ENCODE data around the gene WDFY2.

The WDFY2 gene

DNA sequence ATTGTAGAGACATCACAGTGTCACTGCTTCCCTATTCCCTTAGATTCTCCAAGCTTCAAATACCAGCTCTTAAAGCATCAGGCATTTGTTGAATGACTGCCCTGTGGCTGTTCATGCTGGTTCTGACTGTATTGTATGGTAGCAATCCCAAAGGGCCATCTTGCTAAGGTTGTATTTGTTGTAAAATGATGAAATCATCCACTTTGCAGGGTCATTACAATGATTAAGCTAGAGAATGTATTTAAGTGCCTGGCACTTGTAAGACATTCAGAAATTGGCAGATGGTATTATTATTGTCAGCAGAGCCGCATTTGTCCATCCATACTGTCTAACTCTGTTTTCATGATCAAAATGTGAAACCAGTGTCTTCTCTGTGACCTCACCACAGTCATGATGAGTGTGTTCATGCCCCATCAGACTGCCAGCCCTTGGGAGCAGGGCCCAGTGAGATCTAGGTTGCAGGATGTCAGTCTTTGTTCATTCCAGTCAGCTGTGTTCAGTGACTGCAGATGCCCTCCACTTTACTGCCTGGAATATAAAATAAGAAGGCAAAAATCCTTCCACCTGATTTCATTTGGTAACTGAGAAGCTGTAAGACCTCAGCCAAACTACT, 133.6 kb downstream of the WDFY2 start:
- DNase-seq = no peak

DNA sequence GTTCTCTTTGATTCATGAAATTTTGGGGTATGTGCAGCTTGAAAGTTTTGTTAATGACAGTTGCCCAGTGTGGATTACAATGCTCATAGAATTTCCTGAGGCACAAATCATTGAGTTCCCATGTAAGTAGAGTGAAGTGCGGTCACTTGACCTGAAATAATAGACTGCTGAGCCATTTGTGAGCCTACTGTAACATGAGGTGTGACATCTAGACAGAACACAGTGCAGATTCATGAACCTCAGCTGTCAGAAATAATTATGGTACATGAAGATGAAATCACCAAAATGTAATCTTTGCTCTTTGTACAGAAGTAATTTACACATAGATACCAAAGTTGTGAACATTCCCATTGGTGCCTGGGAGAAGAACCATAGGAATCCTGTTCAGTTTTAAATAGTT, 135.1 kb downstream of the WDFY2 start:
- DNase-seq = no peak

DNA sequence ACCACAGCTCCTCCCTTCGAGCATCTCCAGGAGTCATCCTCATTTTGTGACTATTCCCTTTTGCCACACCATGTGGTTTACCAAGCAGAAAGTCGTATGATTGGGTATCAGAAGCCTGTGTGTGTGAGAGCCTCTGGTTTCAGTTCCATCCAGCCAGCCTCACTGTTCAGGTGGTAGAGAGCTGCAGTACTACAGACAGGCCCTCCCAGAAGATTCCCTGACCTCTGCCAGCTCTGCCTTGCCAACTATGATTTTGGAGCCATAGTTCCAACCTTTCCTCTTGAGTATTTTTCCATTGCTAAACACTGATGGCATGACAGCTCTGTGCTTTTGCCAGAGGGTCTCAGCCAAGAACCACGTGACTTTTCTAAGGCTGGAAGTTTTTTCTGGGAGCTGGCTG, 137.2 kb downstream of the WDFY2 start:
- no peak for DNase-seq

DNA sequence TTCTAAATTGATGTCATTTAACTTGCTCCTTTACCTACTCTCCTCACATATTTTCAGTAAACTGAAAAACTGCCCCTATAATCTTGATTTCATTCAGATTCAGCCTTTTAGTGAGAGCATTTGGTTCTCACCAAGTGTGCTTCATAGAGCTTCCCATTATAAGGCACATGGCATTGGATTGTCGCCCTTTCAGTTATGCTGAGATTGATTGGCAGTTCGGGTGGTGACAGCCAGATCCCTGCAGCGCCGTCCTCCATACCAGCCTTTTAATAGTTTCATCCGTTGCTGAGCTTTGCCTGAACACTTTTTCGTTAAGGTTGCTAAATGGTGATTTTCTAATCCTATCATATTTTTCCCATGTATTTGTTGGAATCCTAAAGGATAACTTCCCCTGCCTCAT, 139.3 kb downstream of the WDFY2 start:
- no peak for DNase-seq

DNA sequence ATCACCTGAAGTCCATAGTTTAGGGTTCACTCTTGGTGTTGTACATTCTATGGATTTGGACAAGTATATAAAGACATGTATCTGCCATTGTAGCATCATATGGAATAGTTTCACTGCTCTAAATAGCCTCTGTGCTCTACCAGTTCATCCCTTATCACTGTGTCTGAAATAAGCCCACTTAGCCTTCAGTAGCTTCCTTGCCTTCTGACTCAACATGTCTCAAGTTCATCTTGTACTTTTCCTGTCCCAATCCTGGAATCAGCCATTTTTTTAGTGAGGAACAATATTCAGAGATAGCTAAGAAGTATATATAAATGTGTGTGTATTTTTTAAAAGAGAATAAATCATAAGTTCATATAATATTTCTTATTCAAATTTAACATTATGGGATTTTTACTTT, 140.5 kb downstream of the WDFY2 start:
- no peak for DNase-seq

DNA sequence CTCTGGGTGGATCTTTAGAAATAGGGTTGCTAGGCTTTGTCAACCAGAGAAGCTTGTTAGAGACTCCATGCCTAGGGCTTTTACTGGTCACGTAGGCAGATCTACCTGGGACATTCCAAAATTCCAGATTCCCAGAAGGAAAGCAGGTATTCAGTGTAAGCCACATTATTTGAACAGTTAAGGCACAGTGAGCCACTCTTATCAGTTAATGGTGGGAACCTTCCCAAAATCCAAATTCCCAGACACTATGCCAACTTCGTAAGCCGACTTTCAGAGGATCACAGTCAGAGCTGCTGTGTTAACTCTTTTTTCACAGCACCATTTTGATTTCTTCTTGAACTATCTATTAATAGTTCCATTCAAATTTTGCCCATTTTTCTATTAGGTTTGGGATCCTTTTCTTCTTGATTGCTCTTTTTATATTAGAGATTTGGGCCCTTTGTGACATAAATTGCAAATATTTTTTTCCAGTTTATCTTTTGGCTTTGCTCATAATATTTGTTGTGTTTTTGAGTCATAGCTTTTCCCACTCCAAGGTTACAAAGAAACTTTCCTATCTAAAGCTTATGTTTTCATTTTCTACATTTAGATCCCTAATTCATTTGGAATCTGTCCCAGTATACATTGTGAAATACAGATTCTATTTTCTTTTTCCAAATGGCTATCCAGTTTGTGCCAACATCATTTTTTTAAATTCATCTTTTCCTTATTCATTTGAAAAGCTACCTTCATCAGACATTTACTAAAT, 142.4 kb downstream of the WDFY2 start:
- no peak for DNase-seq

DNA sequence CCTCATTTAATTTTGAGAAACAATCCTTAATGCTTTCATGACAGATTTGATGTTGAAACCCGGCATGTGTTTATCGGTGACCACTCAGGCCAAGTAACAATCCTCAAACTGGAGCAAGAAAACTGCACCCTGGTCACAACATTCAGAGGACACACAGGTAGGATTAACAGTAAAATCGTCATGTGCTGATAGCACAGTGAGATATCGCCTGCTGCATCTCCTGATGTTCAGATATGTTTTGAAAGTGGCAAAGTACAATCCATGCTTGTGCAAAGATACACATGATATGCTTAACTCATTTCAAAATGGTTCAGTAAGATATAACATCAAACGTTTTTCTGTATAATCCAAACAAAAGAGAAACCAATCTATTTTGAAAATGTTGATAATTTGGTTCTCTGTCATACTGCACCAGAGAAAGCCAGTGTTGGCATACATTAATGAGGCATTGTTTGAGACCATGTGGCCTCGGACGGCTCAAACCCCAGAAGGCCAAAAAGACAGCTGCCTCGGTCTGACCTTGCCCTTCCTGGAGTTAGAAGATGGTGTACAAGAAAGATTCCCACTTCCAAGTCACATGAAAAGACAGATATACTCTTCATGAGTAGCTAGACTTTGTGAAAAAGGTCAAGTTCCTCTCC, 143.5 kb downstream of the WDFY2 start:
- no peak for DNase-seq

DNA sequence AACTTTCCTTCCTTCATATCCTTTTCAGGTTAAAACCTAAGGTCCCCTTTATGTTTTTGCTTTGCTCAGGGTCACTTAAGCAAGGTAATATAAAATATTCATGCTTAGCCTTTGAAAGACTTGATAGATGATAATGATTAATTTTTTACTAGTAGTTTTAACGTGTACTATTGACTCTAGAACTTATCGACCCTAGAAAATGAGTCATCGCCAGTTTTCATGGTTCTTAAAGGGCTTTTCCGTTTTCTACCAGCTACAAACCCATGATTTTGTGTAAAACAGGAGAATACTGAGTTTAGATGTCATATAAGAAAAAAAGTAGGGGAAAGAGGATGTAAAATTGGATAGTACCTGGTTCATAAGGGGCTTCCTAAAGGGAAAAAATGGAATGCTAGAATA, 144.0 kb downstream of the WDFY2 start:
- DNase-seq = no peak

DNA sequence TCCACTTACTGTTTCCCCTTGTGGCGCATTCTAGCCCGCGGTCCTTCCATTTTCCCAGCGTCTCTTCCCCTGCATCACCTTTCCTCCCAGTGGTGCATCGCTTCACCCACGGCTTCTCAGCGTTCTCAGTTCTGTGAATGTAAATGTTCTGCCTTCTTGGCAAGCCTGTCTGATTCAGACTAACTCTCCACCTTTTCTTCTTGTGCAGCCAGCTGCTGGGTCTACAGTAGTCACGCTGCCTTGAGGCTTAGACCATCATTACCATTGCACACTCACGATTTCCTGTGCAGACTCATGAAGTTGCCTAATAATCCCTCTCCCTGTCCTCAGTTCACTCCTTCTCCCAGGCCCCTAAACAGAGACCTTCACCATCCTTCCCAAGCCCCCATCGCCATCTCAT, 144.7 kb downstream of the WDFY2 start:
- no peak for DNase-seq

DNA sequence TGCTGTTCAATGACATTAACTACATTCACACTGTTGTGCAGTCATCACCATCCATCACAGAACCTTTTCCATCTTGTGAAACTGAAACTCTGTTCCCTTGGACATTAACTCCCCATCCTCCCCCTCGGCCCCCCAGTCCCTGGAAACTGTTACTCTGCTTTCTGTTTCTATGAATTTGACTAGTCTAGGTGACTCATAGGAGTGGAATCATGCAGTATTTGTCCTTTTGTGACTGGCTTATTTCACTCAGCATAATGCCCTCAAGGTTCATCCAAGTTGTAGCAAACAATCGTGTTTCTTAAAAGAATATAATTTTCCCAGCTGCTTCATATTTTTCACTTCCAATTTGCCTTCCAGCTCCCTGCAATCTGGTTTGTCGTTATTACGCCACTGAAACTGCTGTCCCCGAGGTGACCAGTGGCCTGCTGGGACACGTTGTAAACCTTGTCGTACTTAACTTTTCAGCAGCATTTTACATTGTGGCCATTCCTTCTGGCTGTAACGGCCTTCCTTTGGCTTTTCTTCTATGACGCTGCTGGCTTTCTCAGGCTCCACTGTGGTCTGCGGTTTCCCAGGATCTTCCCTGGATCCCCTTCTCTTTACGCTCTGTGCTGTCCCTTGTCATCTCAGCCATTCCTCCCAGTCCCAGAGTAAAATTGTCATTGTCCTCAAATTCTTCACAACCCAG, 145.7 kb downstream of the WDFY2 start:
- no peak for DNase-seq

DNA sequence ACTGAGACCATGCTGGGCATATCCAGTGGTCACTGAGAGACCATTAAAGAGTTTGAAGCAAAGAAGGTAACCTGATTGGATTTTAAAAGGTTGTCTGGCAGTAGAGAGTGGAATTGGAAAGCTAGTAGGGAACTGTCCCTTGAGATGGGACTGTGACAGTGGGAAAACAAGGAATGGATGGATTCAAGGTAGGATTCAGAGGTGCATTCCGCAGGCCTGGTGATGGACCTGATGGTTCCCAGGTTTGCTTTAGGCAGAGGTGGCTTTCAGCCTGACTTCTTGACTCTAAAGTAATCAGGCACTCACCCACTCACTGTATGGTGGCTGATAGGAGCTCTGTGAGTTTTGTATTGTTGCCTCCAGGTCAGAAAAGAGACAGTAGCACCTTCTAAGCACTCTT, 146.7 kb downstream of the WDFY2 start:
- DNase-seq = no peak

DNA sequence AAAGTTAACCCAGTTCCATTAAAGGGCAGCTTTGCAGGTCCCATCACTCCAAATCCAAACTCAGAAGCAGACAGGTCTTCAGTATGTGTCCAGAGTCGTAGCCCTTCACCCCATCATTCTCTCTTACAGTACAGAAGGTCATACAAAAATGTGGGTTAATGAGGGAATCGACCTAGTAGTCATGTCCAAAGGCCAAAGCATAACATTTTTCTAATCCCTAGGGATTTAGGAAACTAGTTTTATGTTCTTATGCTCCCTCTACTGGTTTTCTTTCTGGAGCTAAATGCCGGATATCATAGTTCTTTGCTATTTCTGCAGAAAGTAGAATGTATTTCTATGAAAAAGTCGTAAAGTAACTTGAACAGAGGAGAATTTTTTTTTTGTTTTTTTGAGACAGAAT, 147.5 kb downstream of the WDFY2 start:
- no peak for DNase-seq

DNA sequence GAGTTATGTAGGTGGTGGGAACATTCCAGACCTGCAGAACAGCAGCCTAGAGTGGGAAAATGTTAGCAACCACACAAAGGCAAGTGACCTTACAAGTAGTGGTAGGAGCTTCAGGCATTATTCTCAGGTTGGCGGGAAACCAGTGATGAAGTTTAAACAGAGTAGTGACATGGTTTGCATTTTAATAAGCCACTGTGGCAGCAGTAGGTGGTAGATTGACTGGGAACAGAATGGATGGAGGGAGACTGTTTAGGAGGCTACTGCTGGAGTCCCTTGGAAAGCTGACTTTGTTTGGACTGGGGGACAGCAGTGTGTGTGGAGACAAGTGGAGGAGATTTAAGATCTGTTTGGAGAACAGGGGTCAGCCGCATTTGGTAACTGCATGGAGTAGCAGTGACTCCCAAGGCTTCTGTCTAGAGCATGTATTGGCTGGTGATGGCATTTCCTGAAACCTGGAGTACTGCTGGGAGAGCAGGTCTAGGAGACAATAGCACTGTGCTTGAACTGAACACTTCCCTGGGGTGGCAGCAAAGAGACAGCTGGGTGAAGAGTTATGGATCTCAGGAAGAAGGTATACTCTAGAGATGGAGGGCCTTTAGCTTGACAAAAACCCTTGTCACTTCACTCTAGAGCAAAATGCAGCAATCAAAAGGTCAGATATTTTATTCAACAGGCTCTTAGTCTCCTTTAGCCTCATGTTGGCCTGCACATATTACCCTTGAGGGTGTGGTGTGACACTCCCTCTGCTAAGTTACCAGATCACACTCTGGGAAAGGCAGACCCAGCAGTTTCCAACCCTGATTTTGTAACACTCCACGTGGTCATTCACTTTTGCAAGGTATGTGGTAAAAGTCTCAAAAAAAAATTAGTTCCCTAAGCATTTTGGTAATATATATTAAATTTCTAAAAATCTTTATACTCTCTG, 149.4 kb downstream of the WDFY2 start:
- no peak for DNase-seq

DNA sequence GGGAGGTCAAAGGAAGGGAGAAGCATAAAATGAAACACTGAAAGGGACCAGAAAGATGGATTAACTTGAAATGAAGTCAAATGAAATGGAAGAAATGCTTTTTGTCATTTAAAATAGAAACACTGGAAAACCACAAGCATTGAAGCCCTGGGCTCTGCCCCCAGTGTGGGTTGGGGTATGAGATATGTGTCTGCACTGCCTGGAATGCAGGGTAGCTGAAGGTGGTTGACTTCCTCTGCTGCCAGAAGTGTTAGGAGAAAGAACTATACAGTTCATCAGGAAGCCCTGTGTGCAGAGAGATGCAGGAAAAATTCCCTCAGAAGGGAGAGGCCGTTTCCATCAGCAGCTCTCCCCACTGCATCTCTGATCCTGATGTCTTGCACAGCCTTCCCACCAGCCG, 150.5 kb downstream of the WDFY2 start:
- DNase-seq = no peak

DNA sequence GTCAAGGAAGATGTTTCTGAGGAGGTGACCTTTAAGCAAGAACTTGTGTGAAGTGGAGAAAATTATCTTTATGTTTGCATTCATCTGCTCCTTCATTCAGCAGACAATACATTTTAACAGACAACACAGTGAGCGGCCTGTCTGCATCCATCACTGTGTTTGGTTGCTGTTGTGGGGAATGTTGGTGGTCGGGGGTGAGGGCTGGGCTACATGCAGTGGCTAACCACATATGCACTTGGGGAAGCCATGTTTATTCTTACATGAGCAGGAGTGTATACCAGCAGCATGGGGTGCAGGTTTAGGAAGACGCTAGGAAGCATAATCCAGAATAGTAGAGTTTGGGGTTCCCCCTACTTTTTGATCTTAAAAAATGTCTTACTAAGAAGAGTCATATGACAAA, 153.3 kb downstream of the WDFY2 start:
- DNase-seq = no peak

DNA sequence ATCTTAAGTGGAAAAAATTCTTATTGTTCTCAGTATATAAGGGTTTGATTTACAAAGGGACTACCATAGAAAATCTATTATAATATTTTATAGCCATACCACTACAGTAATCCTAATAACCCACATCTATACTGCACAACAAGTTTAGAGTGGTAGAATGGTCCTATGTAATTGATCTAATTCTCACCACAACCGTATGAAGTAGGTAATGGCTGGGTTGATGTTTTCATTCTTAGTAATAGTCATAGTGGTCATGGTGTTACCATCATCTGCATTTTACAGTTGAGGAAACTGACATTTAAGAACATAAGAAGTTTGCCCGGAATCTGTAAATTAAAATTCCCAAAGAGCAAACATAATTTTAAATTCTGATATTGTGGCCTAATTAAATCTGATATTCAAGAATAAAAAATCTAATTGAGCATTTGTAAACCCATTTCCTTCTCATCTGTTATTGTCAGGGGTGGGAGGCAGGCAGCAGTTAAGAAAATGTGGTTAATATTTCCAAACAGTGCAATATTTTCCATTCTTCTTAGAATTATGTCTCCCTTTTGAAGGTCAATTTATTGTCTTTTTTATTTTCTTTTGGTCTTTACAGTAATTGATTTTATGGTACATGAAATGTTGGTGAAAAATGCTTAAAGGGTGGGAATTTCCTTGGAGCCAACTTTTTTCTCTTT, 154.1 kb downstream of the WDFY2 start:
- DNase-seq = no peak

DNA sequence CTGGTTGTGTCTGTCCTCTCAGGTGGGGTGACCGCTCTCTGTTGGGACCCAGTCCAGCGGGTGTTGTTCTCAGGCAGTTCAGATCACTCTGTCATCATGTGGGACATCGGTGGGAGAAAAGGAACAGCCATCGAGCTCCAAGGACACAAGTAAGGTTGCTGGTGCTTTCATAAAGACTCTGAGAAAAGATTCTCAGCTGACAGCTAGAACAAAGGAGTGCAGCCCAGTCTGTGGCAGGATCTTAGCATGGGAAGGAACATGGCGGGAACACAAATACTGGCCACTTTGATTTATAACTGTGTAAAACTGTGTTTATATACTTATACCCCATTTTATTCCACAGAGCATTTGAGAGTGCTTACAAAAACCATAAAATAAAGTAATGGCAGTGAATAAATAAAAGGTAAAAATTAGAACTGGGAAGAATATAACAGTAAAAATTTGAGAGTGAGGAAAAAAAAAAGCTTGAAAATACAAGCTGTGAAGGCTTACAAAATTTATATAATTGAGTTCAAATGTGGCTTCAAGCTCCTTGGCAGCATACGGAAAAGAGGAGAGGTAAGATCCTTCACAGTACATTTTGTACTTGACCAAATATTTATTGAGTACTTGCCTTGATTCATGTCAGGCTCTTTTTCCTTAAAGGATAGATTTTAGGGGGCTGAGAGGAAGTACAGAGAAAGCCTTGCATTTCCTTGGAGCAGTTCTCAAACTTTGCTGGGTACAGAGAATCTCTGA, 154.9 kb downstream of the WDFY2 start:
- DNase-seq = no peak

DNA sequence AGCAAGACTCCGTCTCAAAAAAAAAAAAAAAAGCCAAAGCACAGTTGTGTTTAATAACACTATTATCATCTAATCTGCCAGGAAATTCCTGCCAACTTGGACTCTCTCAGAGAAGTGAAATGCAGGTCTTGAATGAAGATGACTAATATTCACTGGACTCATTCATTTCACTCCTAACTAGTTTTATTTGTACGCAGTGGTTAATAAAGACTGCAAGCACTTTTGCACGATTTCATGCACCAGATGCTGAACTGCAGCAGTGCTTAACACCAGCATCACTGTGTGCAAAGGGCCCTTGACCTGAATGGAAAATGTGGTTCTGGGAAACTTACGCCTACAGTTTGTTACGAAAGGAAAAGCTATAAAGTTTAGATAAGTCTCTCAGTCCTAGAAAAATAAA, 156.4 kb downstream of the WDFY2 start:
- DNase-seq = no peak

DNA sequence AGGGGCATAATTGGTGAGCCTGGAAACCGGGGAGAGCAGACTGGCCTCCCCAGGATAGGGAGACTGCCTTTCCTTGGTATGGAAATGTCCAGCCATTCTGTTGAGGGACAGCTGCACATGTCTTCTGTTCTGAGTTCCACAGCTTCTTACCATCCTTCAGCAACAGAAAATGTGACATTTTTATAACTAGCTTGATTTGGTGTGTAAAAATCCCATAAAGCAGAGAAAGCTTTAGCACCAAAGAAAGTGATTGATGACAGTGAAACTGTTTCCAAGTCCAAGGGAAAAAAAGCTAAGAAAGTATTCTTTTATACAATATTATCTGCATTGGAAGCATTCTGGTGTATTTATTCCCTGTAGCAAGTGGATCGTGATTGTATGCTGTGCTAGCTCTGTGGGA, 157.8 kb downstream of the WDFY2 start:
- DNase-seq = no peak

DNA sequence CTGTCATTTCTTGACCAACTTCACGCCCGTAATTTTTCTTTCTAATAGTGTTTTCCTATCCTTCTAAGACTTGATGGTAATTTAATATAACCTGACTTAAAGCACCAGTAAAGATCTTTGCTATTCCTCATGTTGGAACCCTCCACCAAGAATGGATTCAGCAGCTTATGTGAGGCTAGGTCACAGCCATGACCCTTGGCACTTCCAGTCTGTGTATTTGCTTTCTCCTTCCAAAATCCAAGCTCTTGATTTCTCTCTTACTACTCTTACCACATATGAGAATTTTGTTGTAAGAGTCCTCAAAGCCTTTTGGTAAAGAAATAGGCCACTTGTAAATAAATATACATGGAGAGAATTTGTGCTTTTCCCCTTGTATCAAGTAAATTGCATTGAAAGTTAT, 158.3 kb downstream of the WDFY2 start:
- DNase-seq = no peak

DNA sequence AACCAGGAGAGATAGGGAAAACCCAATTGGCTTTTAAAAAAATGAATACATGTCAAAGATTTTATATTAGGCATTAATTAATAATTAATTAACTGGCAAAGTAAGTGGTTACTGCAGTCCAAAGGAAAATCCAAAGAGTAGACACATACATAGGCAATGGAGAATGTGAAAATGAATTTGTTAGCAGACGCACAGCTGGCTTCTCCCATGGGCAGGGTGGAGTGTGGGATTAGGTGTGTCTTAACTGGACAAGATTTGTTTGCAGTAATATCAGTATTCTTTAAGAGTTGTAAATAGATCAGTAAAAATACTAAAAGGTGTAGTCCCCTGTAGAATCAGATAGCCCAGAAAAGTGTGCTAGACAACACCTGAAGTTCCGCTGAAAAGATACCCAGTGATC, 161.0 kb downstream of the WDFY2 start:
- DNase-seq = no peak

DNA sequence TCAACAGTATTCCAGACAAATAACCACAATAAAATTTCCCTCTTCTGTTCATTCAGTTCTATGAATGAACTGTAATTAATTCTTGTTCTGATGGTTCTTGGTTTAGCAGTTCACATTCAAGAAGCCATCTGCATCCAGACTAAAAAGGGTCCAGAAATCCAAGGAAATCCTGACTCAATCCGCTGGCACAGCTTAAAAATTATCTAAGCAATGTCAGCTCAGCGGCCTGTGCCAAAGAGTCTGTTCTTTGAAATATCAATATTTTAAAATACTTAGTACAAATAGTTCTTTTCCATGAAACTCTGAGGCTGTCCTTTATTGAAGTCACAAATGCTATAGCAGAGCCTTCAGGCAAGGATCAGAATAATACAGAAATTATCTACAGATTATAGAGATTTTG, 162.5 kb downstream of the WDFY2 start:
- DNase-seq = no peak

All from activated CD8-positive, alpha-beta memory T cell treated with anti-CD3 and anti-CD28 coated beads, Interleukin-2, amount 50 U/mL, for 48 hours (primary cell).